AG09309 (cell line): ENCODE data around the gene CECR2.

Experiments used
- DNase-seq: peaks from one replicate; pipeline ENCODE4 v3.0.0-alpha.2; 2010; ENCODE audit warnings: low read depth
- H3K4me3 ChIP-seq: 2 replicates; pipeline ENCODE4 v1.5.1; 2011; ENCODE audit warnings: mild to moderate bottlenecking, low read depth, low read length, moderate library complexity; ENCODE audit not compliant: control insufficient read depth
- CTCF ChIP-seq: IDR thresholded peaks from 2 replicates; pipeline ENCODE4 v1.5.1; 2011; ENCODE audit warnings: mild to moderate bottlenecking, low read depth, low read length, inconsistent platforms; ENCODE audit not compliant: insufficient read depth, control insufficient read depth; ENCODE audit errors: missing control alignments

CECR2 gene

GRCh38 chr22:17397756-17398547, 28.7 kb downstream of the CECR2 start:
- no peak overlapping the region for H3K4me3 ChIP-seq
- no peak for TF ChIP-seq CTCF
- no peak for DNase-seq

- TF ChIP-seq CTCF, result no peak
- DNase-seq, result no peak
- H3K4me3 ChIP-seq, result no peak overlapping the region
These were observed 31.0 kb downstream of the CECR2 start for GRCh38 chr22:17400305-17400704.

- TF ChIP-seq CTCF, result no peak
- H3K4me3 ChIP-seq, result no peak overlapping the region
- no peak for DNase-seq
These were observed 32.5 kb downstream of the CECR2 start for GRCh38 chr22:17401728-17402127.

- TF ChIP-seq CTCF, result no peak
- no peak overlapping the region for H3K4me3 ChIP-seq
- no peak for DNase-seq
These were observed 33.0 kb downstream of the CECR2 start for GRCh38 chr22:17402293-17402692.

GRCh38 chr22:17403906-17404305, 34.6 kb downstream of the CECR2 start:
- TF ChIP-seq CTCF, result no peak
- no peak for DNase-seq
- H3K4me3 ChIP-seq, result no peak overlapping the region

GRCh38 chr22:17407643-17408042, 38.4 kb downstream of the CECR2 start:
- no peak for TF ChIP-seq CTCF
- no peak overlapping the region for H3K4me3 ChIP-seq
- no peak for DNase-seq
